ENCODE data around the gene OTUD4.

Gene OTUD4

DNA sequence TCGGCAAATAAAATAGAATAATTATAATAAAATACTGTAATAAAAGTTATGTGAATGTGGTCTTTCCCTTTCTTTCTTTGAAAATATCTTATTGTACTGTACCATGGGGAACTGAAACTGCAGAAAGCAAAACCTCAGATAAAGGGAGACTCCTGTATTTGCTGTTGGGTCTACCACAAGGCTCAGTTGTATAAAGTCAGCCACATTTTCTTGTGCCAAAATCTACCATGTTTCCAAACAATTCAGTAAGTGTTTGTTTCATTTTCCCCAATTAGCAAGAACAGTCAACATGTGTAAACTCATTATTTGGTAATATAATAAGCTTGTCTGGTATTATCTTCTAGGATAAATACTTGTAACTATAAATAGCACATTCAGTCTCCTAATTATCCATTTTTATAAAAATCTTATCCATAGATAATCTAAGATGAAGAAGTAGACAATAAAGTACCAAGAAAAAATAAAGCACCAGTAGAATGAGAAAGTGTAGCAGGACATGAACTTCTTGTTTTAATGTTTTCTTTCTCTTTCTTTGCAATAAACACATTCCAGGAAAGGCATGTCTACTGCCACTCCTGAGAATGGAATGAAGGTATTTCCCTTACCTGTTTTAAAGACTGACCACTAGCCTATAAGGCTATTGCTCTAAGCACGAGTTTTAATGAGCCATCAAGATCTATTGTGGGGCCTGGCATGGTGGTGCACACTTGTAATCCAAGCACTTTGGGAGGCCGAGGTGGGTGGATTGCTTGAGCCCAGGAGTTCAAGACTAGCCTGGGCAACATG is 15.0 kb upstream of the OTUD4 start:
- no peaks in the 10 kb centered on the region for H3K27me3 ChIP-seq (ENCODE audit: insufficient read depth, poor library complexity, severe bottlenecking)
- DNase-seq (ENCODE audit: low read depth in 1 of 2, low spot score in 1 of 2), result no peak
- H3K4me3 ChIP-seq (replicated peaks; ENCODE audit: insufficient read depth, low read length), result no peak overlapping the region
- no peak overlapping the region for H3K27ac ChIP-seq (replicated peaks)
- TF ChIP-seq POLR2AphosphoS5 (IDR thresholded peaks at IDR 0.05; ENCODE audit: low read depth) (no peak), SPI1 (IDR thresholded peaks at IDR 0.05; ENCODE audit: borderline replicate concordance, low read depth) (no peak), GABPA (IDR thresholded peaks at IDR 0.05; ENCODE audit: low read depth) (no peak)
- TF ChIP-seq, protein P1, sequence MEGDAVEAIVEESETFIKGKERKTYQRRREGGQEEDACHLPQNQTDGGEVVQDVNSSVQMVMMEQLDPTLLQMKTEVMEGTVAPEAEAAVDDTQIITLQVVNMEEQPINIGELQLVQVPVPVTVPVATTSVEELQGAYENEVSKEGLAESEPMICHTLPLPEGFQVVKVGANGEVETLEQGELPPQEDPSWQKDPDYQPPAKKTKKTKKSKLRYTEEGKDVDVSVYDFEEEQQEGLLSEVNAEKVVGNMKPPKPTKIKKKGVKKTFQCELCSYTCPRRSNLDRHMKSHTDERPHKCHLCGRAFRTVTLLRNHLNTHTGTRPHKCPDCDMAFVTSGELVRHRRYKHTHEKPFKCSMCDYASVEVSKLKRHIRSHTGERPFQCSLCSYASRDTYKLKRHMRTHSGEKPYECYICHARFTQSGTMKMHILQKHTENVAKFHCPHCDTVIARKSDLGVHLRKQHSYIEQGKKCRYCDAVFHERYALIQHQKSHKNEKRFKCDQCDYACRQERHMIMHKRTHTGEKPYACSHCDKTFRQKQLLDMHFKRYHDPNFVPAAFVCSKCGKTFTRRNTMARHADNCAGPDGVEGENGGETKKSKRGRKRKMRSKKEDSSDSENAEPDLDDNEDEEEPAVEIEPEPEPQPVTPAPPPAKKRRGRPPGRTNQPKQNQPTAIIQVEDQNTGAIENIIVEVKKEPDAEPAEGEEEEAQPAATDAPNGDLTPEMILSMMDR (IDR thresholded peaks at IDR 0.05; ENCODE audit: insufficient read depth, low read length), result no peak
- TF ChIP-seq, protein P2, sequence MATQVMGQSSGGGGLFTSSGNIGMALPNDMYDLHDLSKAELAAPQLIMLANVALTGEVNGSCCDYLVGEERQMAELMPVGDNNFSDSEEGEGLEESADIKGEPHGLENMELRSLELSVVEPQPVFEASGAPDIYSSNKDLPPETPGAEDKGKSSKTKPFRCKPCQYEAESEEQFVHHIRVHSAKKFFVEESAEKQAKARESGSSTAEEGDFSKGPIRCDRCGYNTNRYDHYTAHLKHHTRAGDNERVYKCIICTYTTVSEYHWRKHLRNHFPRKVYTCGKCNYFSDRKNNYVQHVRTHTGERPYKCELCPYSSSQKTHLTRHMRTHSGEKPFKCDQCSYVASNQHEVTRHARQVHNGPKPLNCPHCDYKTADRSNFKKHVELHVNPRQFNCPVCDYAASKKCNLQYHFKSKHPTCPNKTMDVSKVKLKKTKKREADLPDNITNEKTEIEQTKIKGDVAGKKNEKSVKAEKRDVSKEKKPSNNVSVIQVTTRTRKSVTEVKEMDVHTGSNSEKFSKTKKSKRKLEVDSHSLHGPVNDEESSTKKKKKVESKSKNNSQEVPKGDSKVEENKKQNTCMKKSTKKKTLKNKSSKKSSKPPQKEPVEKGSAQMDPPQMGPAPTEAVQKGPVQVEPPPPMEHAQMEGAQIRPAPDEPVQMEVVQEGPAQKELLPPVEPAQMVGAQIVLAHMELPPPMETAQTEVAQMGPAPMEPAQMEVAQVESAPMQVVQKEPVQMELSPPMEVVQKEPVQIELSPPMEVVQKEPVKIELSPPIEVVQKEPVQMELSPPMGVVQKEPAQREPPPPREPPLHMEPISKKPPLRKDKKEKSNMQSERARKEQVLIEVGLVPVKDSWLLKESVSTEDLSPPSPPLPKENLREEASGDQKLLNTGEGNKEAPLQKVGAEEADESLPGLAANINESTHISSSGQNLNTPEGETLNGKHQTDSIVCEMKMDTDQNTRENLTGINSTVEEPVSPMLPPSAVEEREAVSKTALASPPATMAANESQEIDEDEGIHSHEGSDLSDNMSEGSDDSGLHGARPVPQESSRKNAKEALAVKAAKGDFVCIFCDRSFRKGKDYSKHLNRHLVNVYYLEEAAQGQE (IDR thresholded peaks at IDR 0.05; ENCODE audit: insufficient replicate concordance, low read depth), result no peak

DNA sequence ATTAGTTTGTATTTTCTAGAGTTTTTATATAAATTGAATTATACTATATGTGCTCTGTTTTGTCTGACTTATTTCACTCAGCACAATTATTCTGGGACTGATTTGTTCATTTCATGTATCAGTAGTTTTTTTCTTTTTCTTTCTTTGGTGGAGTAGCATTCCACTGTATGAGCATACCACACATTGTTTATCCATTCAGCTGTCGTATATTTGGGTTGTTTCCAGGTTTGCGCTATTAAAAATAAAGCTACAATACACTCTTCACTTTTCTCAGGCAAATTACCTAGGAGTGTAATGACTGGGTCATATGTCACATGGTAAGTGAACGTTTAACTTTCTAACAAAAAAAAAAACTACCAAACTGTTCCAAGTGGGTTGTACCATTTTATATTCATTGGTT is 9.6 kb upstream of the OTUD4 start:
- TF ChIP-seq GABPA (IDR thresholded peaks at IDR 0.05; ENCODE audit: low read depth), result no peak
- no peak for TF ChIP-seq POLR2AphosphoS5 (IDR thresholded peaks at IDR 0.05; ENCODE audit: low read depth)
- no peak for TF ChIP-seq SPI1 (IDR thresholded peaks at IDR 0.05; ENCODE audit: borderline replicate concordance, low read depth)
- TF ChIP-seq, protein P1 (IDR thresholded peaks at IDR 0.05; ENCODE audit: insufficient read depth, low read length), result no peak
- TF ChIP-seq, protein P2 (IDR thresholded peaks at IDR 0.05; ENCODE audit: insufficient replicate concordance, low read depth), result no peak

DNA sequence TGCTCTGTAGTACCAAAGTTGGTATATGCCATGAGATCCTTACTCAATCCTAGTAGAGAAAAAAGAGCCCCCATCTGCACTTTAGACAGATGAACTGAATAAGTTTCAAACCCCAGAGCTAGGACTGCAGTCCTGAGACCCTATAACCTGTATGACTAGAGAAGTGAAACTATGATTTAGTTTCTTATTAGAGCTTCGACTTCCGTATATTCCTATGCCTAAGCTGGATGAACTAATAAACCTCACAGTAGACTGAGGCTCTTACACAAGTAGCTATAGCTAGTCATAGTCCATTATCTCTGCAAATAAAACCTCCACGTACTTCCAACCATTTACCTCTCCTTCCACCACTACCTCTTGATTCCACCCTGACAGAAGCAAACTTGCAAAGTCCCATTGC is 6.3 kb upstream of the OTUD4 start:
- TF ChIP-seq GABPA (IDR thresholded peaks at IDR 0.05; ENCODE audit: low read depth) (no peak), SPI1 (IDR thresholded peaks at IDR 0.05; ENCODE audit: borderline replicate concordance, low read depth) (no peak), POLR2AphosphoS5 (IDR thresholded peaks at IDR 0.05; ENCODE audit: low read depth) (no peak)
- TF ChIP-seq, protein P2 (IDR thresholded peaks at IDR 0.05; ENCODE audit: insufficient replicate concordance, low read depth), result no peak
- TF ChIP-seq, protein P1 (IDR thresholded peaks at IDR 0.05; ENCODE audit: insufficient read depth, low read length), result no peak
- no peak for DNase-seq (ENCODE audit: low read depth in 1 of 2, low spot score in 1 of 2)
- Histone ChIP-seq H3K4me3 (replicated peaks; ENCODE audit: insufficient read depth, low read length) (no peak overlapping the region), H3K27me3 (ENCODE audit: insufficient read depth, poor library complexity, severe bottlenecking) (no peaks in the 10 kb centered on the region), H3K27ac (replicated peaks) (no peak overlapping the region)

More for the DNA sequence above, 9.6 kb upstream of the OTUD4 start:
- no peak for DNase-seq (ENCODE audit: low read depth in 1 of 2, low spot score in 1 of 2)
- Histone ChIP-seq H3K4me3 (replicated peaks; ENCODE audit: insufficient read depth, low read length) (no peak overlapping the region), H3K27ac (replicated peaks) (no peak overlapping the region), H3K27me3 (ENCODE audit: insufficient read depth, poor library complexity, severe bottlenecking) (no peaks in the 10 kb centered on the region)

Data from HL-60 (cell line).